ENCODE measurements around the gene ITCH. TPM values are rescaled to one million over a fixed set of nuclear protein-coding genes. Genes with fewer than 3 reads are reported as not detected.

The ITCH gene
- total and polyA plus RNA-seq, 2 of the 8 experiments (the other 6 are each of a cell fraction or from before 2014, with no cell fraction given), result 3.9 to 45.2 TPM

GRCh38 chr20:34472246-34472925 is 109.3 kb downstream of the ITCH start:
- DNase-seq (ENCODE audit: low read depth in 1 of 2, low spot score in 2 of 2) (no peak), FAIRE-seq (no peak)
- peaks cover 2 to 36% (median 9%) of the 10 kb centered on the region in 4 experiments; a peak in 6 of 8 replicates for H3K36me3 ChIP-seq (ENCODE audit: control insufficient read depth in 2 of 4, insufficient read depth in 4 of 4, low read length in 3 of 4)
- no peak overlapping the region for H3K9ac ChIP-seq (replicated peaks in 1 of 4; ENCODE audit: extremely low read depth in 1 of 4, low read depth in 3 of 4, low read length in 3 of 4)
- H2BK12ac ChIP-seq (ENCODE audit: low read depth, low read length), result no peak overlapping the region
- H3K23ac ChIP-seq (ENCODE audit: insufficient read length), result no peak overlapping the region
- H4K91ac ChIP-seq (replicated peaks; ENCODE audit: insufficient read length, low read length), result no peak overlapping the region
- no peak overlapping the region for H3K56ac ChIP-seq (replicated peaks; ENCODE audit: insufficient read length, low read depth, low read length)
- no peak overlapping the region for H3K4ac ChIP-seq (replicated peaks; ENCODE audit: insufficient read length, low read depth, low read length)
- no peak overlapping the region for H3K18ac ChIP-seq (ENCODE audit: extremely low read depth, low read length)
- H2BK120ac ChIP-seq (replicated peaks; ENCODE audit: low read depth, low read length), result no peak overlapping the region
- H4K8ac ChIP-seq (ENCODE audit: extremely low read depth, insufficient read depth, low read length), result no peak overlapping the region
- H3K23me2 ChIP-seq (ENCODE audit: low read depth, low read length), result no peaks in the 10 kb centered on the region
- peaks cover 1 to 3% of the 10 kb centered on the region in 2 experiments for H4K20me1 ChIP-seq (replicated peaks in 1 of 2; ENCODE audit: control insufficient read depth in 1 of 2, insufficient read depth in 2 of 2, low read length in 2 of 2)
- no peaks in the 10 kb centered on the region for H3K4me1 ChIP-seq (replicated peaks in 1 of 4; ENCODE audit: control insufficient read depth in 3 of 4, insufficient read depth in 4 of 4, low read length in 3 of 4)
- H3K4me2 ChIP-seq (ENCODE audit: insufficient read depth in 1 of 2, low read depth in 2 of 2, low read length in 2 of 2), result no peak overlapping the region
- CTCF ChIA-PET (ENCODE audit: partially characterized antibody), result interaction anchor here (1.4 to 3.3 kb wide), 3 partner anchors 50 to 162 kb away, joined by 3 to 30 read pairs (median 4); no protein-coding TSS in a partner anchor
- H3K9me3 ChIP-seq (ENCODE audit: insufficient read depth in 2 of 2, low read depth in 1 of 2, low read length in 1 of 2), result peaks cover 0 to 7% of the 10 kb centered on the region in 2 experiments; a peak in 1 of 4 replicates
- no peaks in the 10 kb centered on the region for H3K79me1 ChIP-seq (ENCODE audit: low read depth, low read length)
- no peak overlapping the region for H3K27ac ChIP-seq (ENCODE audit: low read depth, low read length)
- H3K79me2 ChIP-seq (ENCODE audit: control insufficient read depth in 1 of 2, insufficient read depth in 2 of 2, low read length in 2 of 2), result no peaks in the 10 kb centered on the region
- H4K5ac ChIP-seq (ENCODE audit: insufficient read length, low read depth, low read length), result no peak overlapping the region
- 90% methylated on average over 6 of the region's 6 CpGs; no CpG with 5 or more reads in 1 of the 2 experiments for WGBS, 2 experiments (ENCODE audit: extremely low coverage in 1 of 2, insufficient coverage in 1 of 2, insufficient read length in 1 of 2, insufficient replicate concordance in 2 of 2, low coverage in 1 of 2, low lambda C conversion rate in 2 of 2, missing lambda C conversion rate in 1 of 2)
- H2BK15ac ChIP-seq (ENCODE audit: low read length), result no peak overlapping the region
- H3K27me3 ChIP-seq (replicated peaks in 1 of 4; ENCODE audit: control insufficient read depth in 3 of 4, extremely low read depth in 1 of 4, insufficient read depth in 3 of 4, low read length in 3 of 4), result no peaks in the 10 kb centered on the region
- POLR2A ChIA-PET (ENCODE audit: partially characterized antibody), result interaction anchor here (1.4 kb wide), 1 partner anchor 160 kb away, joined by 4 read pairs; no protein-coding TSS in a partner anchor
- H2BK5ac ChIP-seq (ENCODE audit: low read depth, low read length), result no peak overlapping the region
- H3K4me3 ChIP-seq (ENCODE audit: extremely low read depth in 1 of 4, insufficient read depth in 2 of 4, low read depth in 3 of 4, low read length in 4 of 4), result no peak overlapping the region
- H2AK5ac ChIP-seq (ENCODE audit: low read depth, low read length), result no peak overlapping the region
- H3K14ac ChIP-seq (ENCODE audit: insufficient read length), result no peak overlapping the region
- H2AFZ ChIP-seq (ENCODE audit: low read length), result no peak overlapping the region
- no peak overlapping the region for H2BK20ac ChIP-seq (ENCODE audit: low read length)
- no peak for TF ChIP-seq HDAC6 (IDR thresholded peaks at IDR 0.05; ENCODE audit: low read depth, low read length)
- TF ChIP-seq CTBP2 (IDR thresholded peaks at IDR 0.05; ENCODE audit: borderline replicate concordance, insufficient read depth, insufficient read length, low read length), result no peak
- TF ChIP-seq GTF2F1 (IDR thresholded peaks at IDR 0.05; ENCODE audit: borderline replicate concordance, low read depth, low read length), result no peak
- no peak for TF ChIP-seq SAP30 (IDR thresholded peaks at IDR 0.05; ENCODE audit: insufficient read depth, insufficient replicate concordance, low read length)
- TF ChIP-seq PHF8 (conservative IDR thresholded peaks at IDR 0.05; ENCODE audit: low read depth, low read length), result no peak
- TF ChIP-seq CBX5 (IDR thresholded peaks at IDR 0.05; ENCODE audit: low read depth, low read length), result no peak
- no peak for TF ChIP-seq SUZ12 (IDR thresholded peaks at IDR 0.05; ENCODE audit: low read length)
- TF ChIP-seq BRCA1 (IDR thresholded peaks at IDR 0.05; ENCODE audit: low read depth, low read length), result no peak
- TF ChIP-seq KDM4A (IDR thresholded peaks at IDR 0.05; ENCODE audit: low read depth, low read length, severe bottlenecking), result no peak
- TF ChIP-seq NRF1 (IDR thresholded peaks at IDR 0.05; ENCODE audit: low read depth, low read length), result no peak
- no peak for TF ChIP-seq GABPA (IDR thresholded peaks at IDR 0.05; ENCODE audit: borderline replicate concordance, insufficient read depth, low read length)
- TF ChIP-seq POLR2AphosphoS5 (IDR thresholded peaks at IDR 0.05; ENCODE audit: low read depth, low read length), result no peak
